PC-9 (cell line): Measurements from ENCODE around the gene NXF1. TPM values are rescaled to one million over a fixed set of nuclear protein-coding genes. Genes with fewer than 3 reads are reported as not detected.

Experiments
- BruUV-seq: library from RNA; stranded (reverse); fragments of 400-500 nt; replicated peaks from 2 replicates; lab custom pipeline; 2021; lab: Mats Ljungman, UMichigan
- CTCF ChIA-PET: fragments of 300-600 bp; sonication (Branson Sonifier 250); formaldehyde crosslinking; loops from one replicate; lab custom pipeline; 2022; ENCODE audit warnings: antibody characterized with exemption; lab: Charles Lee
- POLR2A ChIA-PET: fragments of 300-600 bp; sonication (Branson Sonifier 250); formaldehyde crosslinking; loops from one replicate; lab custom pipeline; 2022; ENCODE audit warnings: antibody characterized with exemption; ENCODE audit not compliant: unreplicated experiment; lab: Charles Lee
- DNase-seq, 2 experiments: peaks; one replicate each; pipeline versions ENCODE4 v3.0.0 to v3.0.0-alpha.2; 2015 to 2022; ENCODE audit warnings: mixed read lengths in 1 of 2
- H2AFZ ChIP-seq: fragments of 200-600 bp; sonication (generic); 2 replicates; pipeline ENCODE4 v1.8.1; 2017; ENCODE audit warnings: antibody characterized with exemption
- H3F3A ChIP-seq: fragments of 200-600 bp; sonication (generic); 2 replicates; pipeline ENCODE4 v1.8.1; 2017; ENCODE audit warnings: antibody characterized with exemption, mild to moderate bottlenecking, low read depth; ENCODE audit not compliant: insufficient read depth
- H3K27ac ChIP-seq: fragments of 200-600 bp; sonication (generic); 2 replicates; pipeline ENCODE4 v1.6.1; 2016; ENCODE audit warnings: mixed run types
- H3K27me3 ChIP-seq: fragments of 200-600 bp; sonication (generic); 2 replicates; pipeline ENCODE4 v1.6.1; 2016; ENCODE audit warnings: low read depth, mixed run types; ENCODE audit not compliant: insufficient read depth
- H3K36me3 ChIP-seq: fragments of 200-600 bp; sonication (generic); 2 replicates; pipeline ENCODE4 v1.6.1; 2016; ENCODE audit warnings: low read depth, mixed run types
- H3K4me1 ChIP-seq: fragments of 200-600 bp; sonication (generic); replicated peaks from 2 replicates; pipeline ENCODE4 v1.6.1; 2016; ENCODE audit warnings: mixed run types; ENCODE audit not compliant: insufficient read depth
- H3K4me2 ChIP-seq: fragments of 200-600 bp; sonication (generic); 2 replicates; pipeline ENCODE4 v1.6.1; 2017; ENCODE audit warnings: mixed run types
- H3K4me3 ChIP-seq: fragments of 200-600 bp; sonication (generic); 2 replicates; pipeline ENCODE4 v1.6.1; 2016; ENCODE audit warnings: mixed run types
- H3K79me2 ChIP-seq: fragments of 200-600 bp; sonication (generic); 2 replicates; pipeline ENCODE4 v1.6.1; 2017; ENCODE audit warnings: low read depth, mixed run types
- H3K9me2 ChIP-seq: fragments of 200-600 bp; sonication (generic); 2 replicates; pipeline ENCODE4 v1.8.1; 2017; ENCODE audit warnings: mild to moderate bottlenecking; ENCODE audit not compliant: insufficient read depth
- H3K9me3 ChIP-seq: fragments of 200-600 bp; sonication (generic); 2 replicates; pipeline ENCODE4 v1.8.1; 2016; ENCODE audit warnings: low read depth; ENCODE audit not compliant: insufficient read depth
- H4K20me1 ChIP-seq: fragments of 200-600 bp; sonication (generic); 2 replicates; pipeline ENCODE4 v1.8.1; 2017; ENCODE audit not compliant: insufficient read depth
- EZH2 ChIP-seq: fragments of 200-600 bp; sonication (generic); IDR thresholded peaks from 2 replicates; pipeline ENCODE4 v1.8.0; 2017; ENCODE audit warnings: antibody characterized with exemption, low read depth
- intact Hi-C: fragments of 100-400 bp; cut with micrococcal nuclease; formaldehyde crosslinking; loops from one replicate; pipeline ENCODE4 v1.10.0; 2022; ENCODE audit not compliant: unreplicated experiment
- total RNA-seq: library from RNA; stranded (reverse); gene quantifications from 2 replicates; pipeline ENCODE4 v1.2.3, GENCODE V29; 2021
- TF ChIP-seq, protein P1 (sequence below): fragments of 200-600 bp; sonication (generic); conservative IDR thresholded peaks from 2 replicates; pipeline ENCODE4 v1.6.1; 2017; ENCODE audit warnings: mixed run types, antibody characterized with exemption, mild to moderate bottlenecking, moderate library complexity

The NXF1 gene
- total RNA-seq, 1 experiment from 2014 or later, result 56.1 TPM

- Histone ChIP-seq H4K20me1 (no peaks in the 10 kb centered on the region), H3K36me3 (peaks cover 24% of the 10 kb centered on the region), H3K79me2 (peaks cover 45% of the 10 kb centered on the region), H3K4me1 (peaks cover 17% of the 10 kb centered on the region), H3K4me2 (peak within 1 kb of the TSS; percentile 88), H3K27ac (peak within 1 kb of the TSS; percentile 94), H3K4me3 (peak within 1 kb of the TSS; percentile 89), H2AFZ (peak within 1 kb of the TSS; percentile 82), H3F3A (peaks cover 63% of the 10 kb centered on the region), H3K9me2 (no peaks in the 10 kb centered on the region), H3K27me3 (no peaks in the 10 kb centered on the region), H3K9me3 (no peaks in the 10 kb centered on the region)
- DNase-seq, result peak; percentile 78 to 89
- ChIA-PET POLR2A (interaction anchor here (0.6 to 1.1 kb wide), 6 partner anchors 48 to 266 kb away, joined by 3 to 12 read pairs (median 4); partner anchors contain the start of genes EEF1G, TUT1 and ZBTB3), CTCF (interaction anchor here (0.5 to 0.7 kb wide), 2 partner anchors 10 to 42 kb away, joined by 6 to 25 read pairs; partner anchors contain the start of gene SLC3A2)
- intact Hi-C loops, result loop anchor here (1.0 kb wide), 1 partner anchor 8 kb away; no protein-coding TSS in a partner anchor
- no TSS peak for BruUV-seq
- TF ChIP-seq, protein P1, sequence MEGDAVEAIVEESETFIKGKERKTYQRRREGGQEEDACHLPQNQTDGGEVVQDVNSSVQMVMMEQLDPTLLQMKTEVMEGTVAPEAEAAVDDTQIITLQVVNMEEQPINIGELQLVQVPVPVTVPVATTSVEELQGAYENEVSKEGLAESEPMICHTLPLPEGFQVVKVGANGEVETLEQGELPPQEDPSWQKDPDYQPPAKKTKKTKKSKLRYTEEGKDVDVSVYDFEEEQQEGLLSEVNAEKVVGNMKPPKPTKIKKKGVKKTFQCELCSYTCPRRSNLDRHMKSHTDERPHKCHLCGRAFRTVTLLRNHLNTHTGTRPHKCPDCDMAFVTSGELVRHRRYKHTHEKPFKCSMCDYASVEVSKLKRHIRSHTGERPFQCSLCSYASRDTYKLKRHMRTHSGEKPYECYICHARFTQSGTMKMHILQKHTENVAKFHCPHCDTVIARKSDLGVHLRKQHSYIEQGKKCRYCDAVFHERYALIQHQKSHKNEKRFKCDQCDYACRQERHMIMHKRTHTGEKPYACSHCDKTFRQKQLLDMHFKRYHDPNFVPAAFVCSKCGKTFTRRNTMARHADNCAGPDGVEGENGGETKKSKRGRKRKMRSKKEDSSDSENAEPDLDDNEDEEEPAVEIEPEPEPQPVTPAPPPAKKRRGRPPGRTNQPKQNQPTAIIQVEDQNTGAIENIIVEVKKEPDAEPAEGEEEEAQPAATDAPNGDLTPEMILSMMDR, result no peak
- no peak for TF ChIP-seq EZH2
Measured at GRCh38 chr11:62839050-62839945, 34.1 kb upstream of the NXF1 start, which contains the start of gene WDR74. Gene WDR74, minus strand, starts transcription at chr11:62839590. Its CDS starts 20 bp downstream, at chr11:62839570.

DNA sequence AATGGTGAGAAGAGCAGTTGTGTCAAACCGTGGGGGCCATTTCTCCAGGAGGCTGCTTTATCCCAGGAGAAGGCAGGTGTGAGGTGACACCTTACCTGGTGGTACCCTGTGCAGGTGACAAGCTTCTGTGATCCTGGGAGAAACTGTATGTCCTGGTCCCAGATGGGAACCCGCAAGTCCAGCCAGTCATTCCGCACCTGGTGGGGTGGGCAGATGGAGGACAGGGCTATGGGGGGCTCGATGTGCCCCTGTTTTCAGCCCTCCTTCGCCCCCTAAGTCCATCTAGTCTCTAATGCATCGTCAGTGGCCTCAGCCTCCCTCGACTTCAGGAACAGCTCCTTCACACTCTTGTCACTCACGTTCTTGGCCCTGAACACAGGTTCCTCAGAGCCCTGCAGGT is 30.1 kb upstream of the NXF1 start:
- Histone ChIP-seq H2AFZ (no peak overlapping the region), H3K36me3 (peaks cover 24% of the 10 kb centered on the region), H3K79me2 (peaks cover 56% of the 10 kb centered on the region), H3K27me3 (no peaks in the 10 kb centered on the region), H3K4me3 (no peak overlapping the region), H4K20me1 (peaks cover 2% of the 10 kb centered on the region), H3K4me2 (no peak overlapping the region), H3K4me1 (peaks cover 22% of the 10 kb centered on the region), H3K9me2 (no peaks in the 10 kb centered on the region), H3K27ac (no peak overlapping the region), H3F3A (peaks cover 56% of the 10 kb centered on the region), H3K9me3 (no peaks in the 10 kb centered on the region)
- TF ChIP-seq, protein P1, result no peak
- TF ChIP-seq EZH2, result no peak
- intact Hi-C loops, result no loop called here
- POLR2A ChIA-PET, result no interaction called here
- CTCF ChIA-PET, result no interaction called here
- no peak for DNase-seq
- BruUV-seq, result no TSS peak
